ENCODE measurements around the gene SELENOF.

GRCh38 chr1:86829321-86829720 is 84.6 kb downstream of the SELENOF start:
- TF ChIP-seq CTCF (IDR thresholded peaks at IDR 0.05; ENCODE audit: low read depth, low read length) (no peak), EZH2phosphoT487 (IDR thresholded peaks at IDR 0.05; ENCODE audit: low read depth) (no peak)
